ENCODE measurements around the gene SSBP3. TPM values are rescaled to one million over a fixed set of nuclear protein-coding genes. Genes with fewer than 3 reads are reported as not detected.
A peak's percentile ranks its signal among the peaks of the same experiment; 100 is the strongest.

Gene SSBP3
- polyA plus RNA-seq, 1 of the 3 experiments (the other 2 are of a cell fraction): 26.2 TPM

- Histone ChIP-seq H3K9me3 (no peaks in the 10 kb centered on the region), H2AFZ (ENCODE audit: low read depth) (no peak overlapping the region), H3K27me3 (ENCODE audit: insufficient read depth) (no peaks in the 10 kb centered on the region), H3K27ac (ENCODE audit: low read depth in 2 of 2, low read length in 1 of 2) (no peak overlapping the region), H3K36me3 (replicated peaks in 1 of 2; ENCODE audit: control insufficient read depth in 1 of 2, insufficient read depth in 2 of 2, low read length in 1 of 2) (peaks cover 0 to 7% of the 10 kb centered on the region in 2 experiments), H3K4me2 (no peak overlapping the region), H3K4me1 (ENCODE audit: control insufficient read depth in 1 of 2, insufficient read depth in 2 of 2, low read depth in 1 of 2, low read length in 1 of 2) (peaks cover 0 to 61% of the 10 kb centered on the region in 2 experiments; a peak in 2 of 4 replicates), H3K9me2 (no peaks in the 10 kb centered on the region), H3K9ac (no peak overlapping the region), H4K20me1 (ENCODE audit: insufficient read depth) (peaks cover 11% of the 10 kb centered on the region; the same call in 1 of the 2 replicates), H3F3A (replicated peaks; ENCODE audit: insufficient read depth) (no peaks in the 10 kb centered on the region), H3K4me3 (ENCODE audit: low read depth in 2 of 2, low read length in 1 of 2) (no peak overlapping the region), H3K79me2 (ENCODE audit: insufficient read depth) (0 out of 2 replicates have a peak, but pooled peaks cover 3% of the 10 kb centered on the region)
- DNase-seq: no peak
- TF ChIP-seq ELF1 (IDR thresholded peaks at IDR 0.05) (no peak), JUND (IDR thresholded peaks at IDR 0.05) (no peak), REST (IDR thresholded peaks at IDR 0.05; ENCODE audit: low read depth, low read length) (no peak), GABPA (IDR thresholded peaks at IDR 0.05; ENCODE audit: low read depth) (no peak)
- CTCF ChIA-PET: no interaction called here
- WGBS (ENCODE audit: low lambda C conversion rate): 100% methylated on average over 3 of the region's 4 CpGs
- POLR2A ChIA-PET: no interaction called here
Measured at GRCh38 chr1:54371942-54372275, 34.3 kb downstream of the SSBP3 start.

DNA sequence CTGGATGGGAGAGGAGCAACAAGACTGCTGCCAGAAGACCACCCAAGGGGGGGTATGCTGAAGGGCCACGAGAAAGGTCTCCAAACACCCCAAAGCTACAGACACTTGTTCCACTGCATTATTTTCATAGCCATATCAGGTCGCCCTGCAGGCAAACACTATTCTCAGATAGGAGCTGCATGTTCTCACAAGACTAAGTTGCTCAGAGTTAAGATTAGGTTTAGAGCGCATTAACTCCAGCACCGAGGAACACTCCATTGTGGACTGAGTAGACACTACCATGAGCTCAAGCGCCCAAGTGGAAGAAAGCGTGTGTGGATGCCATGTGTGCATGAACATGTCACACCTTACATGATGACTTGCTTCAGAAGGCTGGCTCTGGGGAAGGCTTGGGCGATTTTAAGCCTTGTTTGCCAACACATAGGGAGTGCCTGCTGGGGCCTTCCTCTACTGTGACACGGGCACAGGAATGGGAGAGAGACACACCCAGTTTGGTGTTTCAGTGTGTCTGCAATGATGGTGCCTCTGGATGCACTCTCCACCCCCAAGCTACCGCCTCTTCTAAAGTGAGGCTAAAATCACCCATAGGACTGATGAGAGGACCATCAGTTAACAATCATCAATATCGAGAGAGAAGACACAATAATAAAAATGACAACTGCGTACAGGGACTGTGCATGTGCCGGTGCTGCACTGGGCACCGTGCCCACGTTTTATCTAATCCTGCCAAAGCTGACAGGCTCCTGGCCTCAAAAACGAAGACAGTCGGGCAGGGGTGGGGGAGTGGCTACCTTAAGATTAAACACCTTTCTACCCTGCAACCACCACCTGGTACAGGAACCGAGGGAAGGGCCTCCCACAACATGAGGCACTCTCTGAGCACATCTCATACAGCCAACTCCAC lies 34.9 kb downstream of the SSBP3 start:
- no peak for DNase-seq
- Histone ChIP-seq H3K4me3 (ENCODE audit: low read depth in 2 of 2, low read length in 1 of 2) (no peak overlapping the region), H3K9ac (no peak overlapping the region), H3K27me3 (ENCODE audit: insufficient read depth) (no peaks in the 10 kb centered on the region), H3F3A (replicated peaks; ENCODE audit: insufficient read depth) (no peaks in the 10 kb centered on the region), H3K36me3 (replicated peaks in 1 of 2; ENCODE audit: control insufficient read depth in 1 of 2, insufficient read depth in 2 of 2, low read length in 1 of 2) (peaks cover 0 to 10% of the 10 kb centered on the region in 2 experiments), H2AFZ (ENCODE audit: low read depth) (no peak overlapping the region), H3K9me2 (no peaks in the 10 kb centered on the region), H3K79me2 (ENCODE audit: insufficient read depth) (0 out of 2 replicates have a peak, but pooled peaks cover 3% of the 10 kb centered on the region), H3K4me2 (no peak overlapping the region), H4K20me1 (ENCODE audit: insufficient read depth) (peaks cover 11% of the 10 kb centered on the region; the same call in 1 of the 2 replicates), H3K4me1 (ENCODE audit: control insufficient read depth in 1 of 2, insufficient read depth in 2 of 2, low read depth in 1 of 2, low read length in 1 of 2) (peaks cover 0 to 55% of the 10 kb centered on the region in 2 experiments; a peak in 2 of 4 replicates), H3K27ac (ENCODE audit: low read depth in 2 of 2, low read length in 1 of 2) (peak overlapping the region in 1 of 2 experiments; percentile 22; a peak in 1 of 4 replicates), H3K9me3 (no peaks in the 10 kb centered on the region)
- ChIA-PET CTCF (interaction anchor here (2.0 kb wide), 1 partner anchor 33 kb away, joined by 5 read pairs; no protein-coding TSS in a partner anchor), POLR2A (no interaction called here)
- no peak for TF ChIP-seq NRF1 (IDR thresholded peaks at IDR 0.05; ENCODE audit: low read depth, low read length)
- TF ChIP-seq MXI1 (IDR thresholded peaks at IDR 0.05; ENCODE audit: low read depth, low read length): peak; percentile 34; the same call in 1 of the 2 replicates
- 84% methylated on average over 17 of the region's 17 CpGs for WGBS (ENCODE audit: low lambda C conversion rate)
